NCI-H524 treated with DMSO at 0.1 percent for 48 hours (cell line): ENCODE data around the gene FAM124B.

ENCODE experiments used
- DNase-seq: peaks from one replicate; lab custom pipeline; 2025; lab: John Stamatoyannopoulos, UW

The FAM124B gene

DNA sequence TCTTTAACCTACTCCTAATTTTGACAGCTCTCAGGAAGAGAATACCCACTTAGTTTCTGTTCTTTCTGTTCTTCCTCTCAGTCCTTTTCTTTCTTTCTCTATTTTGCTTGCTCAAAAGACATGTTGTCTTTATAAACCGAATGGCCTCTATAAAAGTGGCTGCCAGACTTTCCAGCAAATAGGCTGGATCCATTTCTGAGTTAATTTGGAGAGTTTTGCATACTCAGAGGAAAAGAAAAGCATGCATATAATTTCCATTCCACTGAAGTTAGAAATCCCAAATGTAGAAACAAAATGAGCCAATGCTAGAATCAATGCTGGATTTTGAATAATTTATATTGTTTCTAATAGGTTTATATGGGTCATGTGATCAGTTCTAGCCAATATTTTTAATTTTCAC lies 65.9 kb downstream of the FAM124B start:
- no peak for DNase-seq

GRCh38 chr2:224334726-224335125 lies 67.2 kb downstream of the FAM124B start:
- DNase-seq = no peak

DNA sequence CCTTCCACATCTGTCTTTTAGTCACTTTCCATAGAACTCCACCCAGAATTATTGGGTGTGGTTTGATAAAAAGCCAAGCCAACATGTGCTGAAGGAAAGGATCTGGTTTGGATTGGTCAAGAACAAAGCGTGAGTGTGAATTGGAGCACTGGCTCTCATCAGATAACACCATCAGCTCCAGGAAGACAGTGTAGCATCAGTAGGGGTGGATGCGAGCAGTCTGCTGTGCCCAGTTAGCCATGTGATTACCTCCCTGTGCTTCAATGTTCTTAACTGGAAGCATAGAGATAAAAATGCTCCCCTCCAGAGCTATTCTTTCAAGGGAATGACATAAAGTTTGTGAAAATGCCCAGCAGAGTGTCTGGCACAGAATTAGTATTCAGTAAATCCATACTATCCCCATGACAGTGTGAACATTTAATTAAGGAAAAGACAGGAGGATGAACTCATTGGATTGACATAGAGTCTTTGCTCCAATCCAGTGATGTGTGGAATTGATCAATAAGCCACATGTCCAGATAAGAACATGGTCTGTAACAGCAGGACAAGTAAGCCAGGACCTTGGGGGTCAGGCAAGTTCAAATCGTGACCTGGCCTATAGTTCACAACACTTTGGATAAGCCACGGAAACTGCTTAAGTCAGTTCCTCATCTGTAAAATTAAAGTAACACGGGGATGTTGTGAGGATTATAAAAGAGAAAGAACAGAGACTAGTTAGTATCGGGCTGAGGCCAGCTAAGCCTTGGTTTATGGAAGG lies 68.0 kb downstream of the FAM124B start:
- no peak for DNase-seq

- DNase-seq = no peak
These were observed 70.2 kb downstream of the FAM124B start for GRCh38 chr2:224331698-224332097.

- no peak for DNase-seq
These were observed 73.1 kb downstream of the FAM124B start for GRCh38 chr2:224328798-224329197.
